Mononuclear cell (primary cell): ENCODE measurements around the gene CENPT. TPM values are rescaled to one million over a fixed set of nuclear protein-coding genes. Genes with fewer than 3 reads are reported as not detected.

ENCODE experiments used
- H3K27me3 ChIP-seq: 2 replicates; pipeline ENCODE4 v1.6.0; 2011; ENCODE audit warnings: low read length, control low read depth; ENCODE audit not compliant: insufficient read depth
- H3K4me1 ChIP-seq: 2 replicates; pipeline ENCODE4 v1.5.1; 2011; ENCODE audit warnings: mild to moderate bottlenecking, low read length, control low read depth; ENCODE audit not compliant: insufficient read depth
- H3K4me3 ChIP-seq: 2 replicates; pipeline ENCODE4 v1.5.1; 2011; ENCODE audit warnings: mild to moderate bottlenecking, low read length, moderate library complexity
- H3K9me3 ChIP-seq: 2 replicates; pipeline ENCODE4 v1.5.1; 2011; ENCODE audit warnings: low read depth, mild to moderate bottlenecking, control low read depth, low read length
- total RNA-seq: library from RNA; depleted of rRNA; stranded (reverse); fragments of >200 nt; gene quantifications from one replicate; pipeline ENCODE4 v1.2.3, GENCODE V29; 2012

The CENPT gene
- total RNA-seq, 1 donor = 20.8 TPM

GRCh38 chr16:67822511-67822910, 25.0 kb downstream of the CENPT start:
- Histone ChIP-seq H3K4me1 (no peaks in the 10 kb centered on the region), H3K4me3 (no peak overlapping the region), H3K27me3 (no peaks in the 10 kb centered on the region), H3K9me3 (no peaks in the 10 kb centered on the region)

- Histone ChIP-seq H3K4me3 (no peak overlapping the region), H3K9me3 (no peaks in the 10 kb centered on the region), H3K27me3 (no peaks in the 10 kb centered on the region), H3K4me1 (no peaks in the 10 kb centered on the region)
Measured at GRCh38 chr16:67820608-67821259, 26.8 kb downstream of the CENPT start.

GRCh38 chr16:67814567-67814966, 32.9 kb downstream of the CENPT start:
- Histone ChIP-seq H3K4me1 (no peaks in the 10 kb centered on the region), H3K9me3 (no peaks in the 10 kb centered on the region), H3K4me3 (no peak overlapping the region), H3K27me3 (no peaks in the 10 kb centered on the region)

- H3K9me3 ChIP-seq = no peaks in the 10 kb centered on the region
- peaks cover 7% of the 10 kb centered on the region for H3K4me1 ChIP-seq
- H3K27me3 ChIP-seq = no peaks in the 10 kb centered on the region
- H3K4me3 ChIP-seq = no peak overlapping the region
Measured at GRCh38 chr16:67811899-67812298, 35.6 kb downstream of the CENPT start.

- H3K4me1 ChIP-seq = peaks cover 44% of the 10 kb centered on the region
- no peaks in the 10 kb centered on the region for H3K27me3 ChIP-seq
- H3K9me3 ChIP-seq = no peaks in the 10 kb centered on the region
- peak overlapping the region; percentile 81 for H3K4me3 ChIP-seq
Measured at GRCh38 chr16:67807148-67807682, 40.3 kb downstream of the CENPT start.

- Histone ChIP-seq H3K4me3 (peak within 1 kb of the TSS; percentile 81), H3K27me3 (no peaks in the 10 kb centered on the region), H3K4me1 (peaks cover 51% of the 10 kb centered on the region), H3K9me3 (no peaks in the 10 kb centered on the region)
Measured at GRCh38 chr16:67806428-67807147, 40.9 kb downstream of the CENPT start, which contains the start of the genes RANBP10 and TSNAXIP1. RANBP10 (minus strand) TSS chr16:67806560; CDS start chr16:67806536, 24 bp downstream. TSNAXIP1 (plus strand) TSS chr16:67806889; CDS start chr16:67807150, 261 bp downstream.

- Histone ChIP-seq H3K4me3 (peak overlapping the region; percentile 81), H3K27me3 (no peaks in the 10 kb centered on the region), H3K4me1 (peaks cover 57% of the 10 kb centered on the region), H3K9me3 (no peaks in the 10 kb centered on the region)
Measured at GRCh38 chr16:67805718-67806427, 41.6 kb downstream of the CENPT start.

GRCh38 chr16:67804853-67805542, 42.5 kb downstream of the CENPT start:
- H3K27me3 ChIP-seq = no peaks in the 10 kb centered on the region
- H3K4me3 ChIP-seq = no peak overlapping the region
- H3K9me3 ChIP-seq = no peaks in the 10 kb centered on the region
- peaks cover 64% of the 10 kb centered on the region for H3K4me1 ChIP-seq

GRCh38 chr16:67803894-67804293, 43.6 kb downstream of the CENPT start:
- no peaks in the 10 kb centered on the region for H3K9me3 ChIP-seq
- no peak overlapping the region for H3K4me3 ChIP-seq
- H3K4me1 ChIP-seq = peaks cover 66% of the 10 kb centered on the region
- no peaks in the 10 kb centered on the region for H3K27me3 ChIP-seq

GRCh38 chr16:67801883-67802282, 45.6 kb downstream of the CENPT start:
- no peaks in the 10 kb centered on the region for H3K9me3 ChIP-seq
- no peak overlapping the region for H3K4me3 ChIP-seq
- H3K4me1 ChIP-seq = peaks cover 59% of the 10 kb centered on the region
- no peaks in the 10 kb centered on the region for H3K27me3 ChIP-seq

- no peaks in the 10 kb centered on the region for H3K9me3 ChIP-seq
- H3K4me3 ChIP-seq = no peak overlapping the region
- H3K4me1 ChIP-seq = peaks cover 58% of the 10 kb centered on the region
- H3K27me3 ChIP-seq = no peaks in the 10 kb centered on the region
Measured at GRCh38 chr16:67801241-67801640, 46.3 kb downstream of the CENPT start.

- Histone ChIP-seq H3K4me3 (no peak overlapping the region), H3K27me3 (no peaks in the 10 kb centered on the region), H3K9me3 (no peaks in the 10 kb centered on the region), H3K4me1 (peaks cover 51% of the 10 kb centered on the region)
Measured at GRCh38 chr16:67800338-67800926, 47.1 kb downstream of the CENPT start.

GRCh38 chr16:67796099-67796718, 51.3 kb downstream of the CENPT start:
- Histone ChIP-seq H3K9me3 (no peaks in the 10 kb centered on the region), H3K4me1 (peaks cover 11% of the 10 kb centered on the region), H3K4me3 (no peak overlapping the region), H3K27me3 (no peaks in the 10 kb centered on the region)

GRCh38 chr16:67790071-67790470, 57.4 kb downstream of the CENPT start:
- Histone ChIP-seq H3K27me3 (no peaks in the 10 kb centered on the region), H3K9me3 (no peaks in the 10 kb centered on the region), H3K4me1 (peaks cover 7% of the 10 kb centered on the region), H3K4me3 (no peak overlapping the region)
